Ovary (tissue), 3 donors: ENCODE measurements around the gene CCDC61.

Experiments
- POLR2A ChIP-seq: fragments of 450-650 bp; IDR thresholded peaks from one replicate; pipeline ENCODE4 v1.6.1; 2017; ENCODE audit warnings: antibody characterized with exemption, mild to moderate bottlenecking, moderate library complexity
- TF ChIP-seq, protein P1 (sequence below), 3 donors: fragments of 450-650 bp in 2 of 3; fragments of 200-600 bp in 1 of 3; IDR thresholded peaks; one replicate each; pipeline versions ENCODE4 v1.5.1 to v1.8.0; 2016 to 2022; ENCODE audit warnings: antibody characterized with exemption in 3 of 3, mild to moderate bottlenecking in 1 of 3
- donor health status: DM: no; HTN: no; CAD: no.

DNA sequence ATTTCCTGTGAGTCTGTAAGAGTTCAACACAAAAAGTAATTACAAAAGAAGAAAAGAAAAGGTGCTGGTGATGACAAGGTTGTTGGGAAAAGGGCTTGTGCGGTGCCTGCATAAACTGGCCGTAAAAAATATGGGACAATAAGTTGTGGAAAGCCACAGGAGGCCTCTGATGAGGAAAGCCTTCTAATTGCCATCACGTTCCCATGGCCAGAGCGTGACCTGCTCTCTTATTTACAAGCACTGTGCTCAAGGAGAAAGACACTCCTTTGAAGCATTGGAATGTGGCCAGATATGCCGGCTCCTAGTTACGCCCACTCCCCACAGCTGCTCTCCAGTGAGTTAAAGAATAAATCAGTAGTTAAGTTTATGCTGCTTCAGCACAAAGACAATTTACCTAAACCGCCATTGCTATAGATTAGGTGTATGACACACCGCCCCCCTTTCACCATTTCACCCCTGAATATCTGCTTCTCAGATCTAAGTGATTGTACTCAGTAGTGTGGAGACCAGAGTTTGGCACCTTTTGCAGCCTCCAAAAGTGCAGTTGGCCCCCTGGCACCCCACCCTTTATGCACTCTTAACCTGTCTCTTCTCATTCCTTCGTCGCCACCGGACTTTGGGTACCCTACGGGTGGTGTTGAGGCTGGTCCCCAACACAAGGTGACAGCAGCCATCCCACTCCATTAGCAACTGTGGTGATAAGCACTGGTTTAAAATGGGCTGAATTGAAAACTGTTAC is 35.7 kb downstream of the CCDC61 start:
- TF ChIP-seq, protein P1, sequence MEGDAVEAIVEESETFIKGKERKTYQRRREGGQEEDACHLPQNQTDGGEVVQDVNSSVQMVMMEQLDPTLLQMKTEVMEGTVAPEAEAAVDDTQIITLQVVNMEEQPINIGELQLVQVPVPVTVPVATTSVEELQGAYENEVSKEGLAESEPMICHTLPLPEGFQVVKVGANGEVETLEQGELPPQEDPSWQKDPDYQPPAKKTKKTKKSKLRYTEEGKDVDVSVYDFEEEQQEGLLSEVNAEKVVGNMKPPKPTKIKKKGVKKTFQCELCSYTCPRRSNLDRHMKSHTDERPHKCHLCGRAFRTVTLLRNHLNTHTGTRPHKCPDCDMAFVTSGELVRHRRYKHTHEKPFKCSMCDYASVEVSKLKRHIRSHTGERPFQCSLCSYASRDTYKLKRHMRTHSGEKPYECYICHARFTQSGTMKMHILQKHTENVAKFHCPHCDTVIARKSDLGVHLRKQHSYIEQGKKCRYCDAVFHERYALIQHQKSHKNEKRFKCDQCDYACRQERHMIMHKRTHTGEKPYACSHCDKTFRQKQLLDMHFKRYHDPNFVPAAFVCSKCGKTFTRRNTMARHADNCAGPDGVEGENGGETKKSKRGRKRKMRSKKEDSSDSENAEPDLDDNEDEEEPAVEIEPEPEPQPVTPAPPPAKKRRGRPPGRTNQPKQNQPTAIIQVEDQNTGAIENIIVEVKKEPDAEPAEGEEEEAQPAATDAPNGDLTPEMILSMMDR (IDR thresholded peaks at IDR 0.05) = no peak
- TF ChIP-seq POLR2A = no peak
